HL-60 (cell line): ENCODE measurements around the gene IL17RA.

ENCODE experiments used
- GABPA ChIP-seq: IDR thresholded peaks from 2 replicates; pipeline ENCODE4 v1.6.1; 2012; ENCODE audit warnings: low read depth
- POLR2AphosphoS5 ChIP-seq: IDR thresholded peaks from 2 replicates; pipeline ENCODE4 v1.6.1; 2012; ENCODE audit warnings: low read depth
- TF ChIP-seq, protein P1 (sequence below): IDR thresholded peaks from one replicate; pipeline ENCODE4 v1.5.1; 2011; ENCODE audit warnings: low read length, control low read depth, inconsistent platforms; ENCODE audit not compliant: insufficient read depth

DNA sequence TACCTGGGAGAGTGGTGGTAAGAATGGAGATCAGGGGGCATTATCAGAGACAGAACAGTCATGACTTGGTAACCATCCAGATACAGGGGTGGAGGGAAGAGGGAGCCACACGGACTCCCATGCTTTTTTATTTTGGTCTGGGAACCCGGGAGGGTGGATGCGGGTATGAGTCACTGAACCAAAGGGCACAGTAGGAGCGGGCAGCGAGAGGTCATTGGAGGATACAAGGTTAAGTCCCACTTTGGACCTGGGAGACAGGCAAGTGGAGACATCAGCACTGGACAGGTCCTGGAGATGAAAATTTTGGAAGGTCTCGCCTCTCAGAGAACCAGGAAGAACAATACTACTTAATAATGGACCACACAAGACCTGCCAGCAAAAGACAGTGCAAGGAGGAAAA, 67.5 kb downstream of the IL17RA start:
- TF ChIP-seq, protein P1, sequence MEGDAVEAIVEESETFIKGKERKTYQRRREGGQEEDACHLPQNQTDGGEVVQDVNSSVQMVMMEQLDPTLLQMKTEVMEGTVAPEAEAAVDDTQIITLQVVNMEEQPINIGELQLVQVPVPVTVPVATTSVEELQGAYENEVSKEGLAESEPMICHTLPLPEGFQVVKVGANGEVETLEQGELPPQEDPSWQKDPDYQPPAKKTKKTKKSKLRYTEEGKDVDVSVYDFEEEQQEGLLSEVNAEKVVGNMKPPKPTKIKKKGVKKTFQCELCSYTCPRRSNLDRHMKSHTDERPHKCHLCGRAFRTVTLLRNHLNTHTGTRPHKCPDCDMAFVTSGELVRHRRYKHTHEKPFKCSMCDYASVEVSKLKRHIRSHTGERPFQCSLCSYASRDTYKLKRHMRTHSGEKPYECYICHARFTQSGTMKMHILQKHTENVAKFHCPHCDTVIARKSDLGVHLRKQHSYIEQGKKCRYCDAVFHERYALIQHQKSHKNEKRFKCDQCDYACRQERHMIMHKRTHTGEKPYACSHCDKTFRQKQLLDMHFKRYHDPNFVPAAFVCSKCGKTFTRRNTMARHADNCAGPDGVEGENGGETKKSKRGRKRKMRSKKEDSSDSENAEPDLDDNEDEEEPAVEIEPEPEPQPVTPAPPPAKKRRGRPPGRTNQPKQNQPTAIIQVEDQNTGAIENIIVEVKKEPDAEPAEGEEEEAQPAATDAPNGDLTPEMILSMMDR: no peak
- no peak for TF ChIP-seq GABPA
- no peak for TF ChIP-seq POLR2AphosphoS5
